ENCODE data around the gene ANKRD60.

The ANKRD60 gene

GRCh38 chr20:58194175-58194791 lies 34.2 kb downstream of the ANKRD60 start:
- DNase-seq (ENCODE audit: low read depth, low spot score) = no peak

DNA sequence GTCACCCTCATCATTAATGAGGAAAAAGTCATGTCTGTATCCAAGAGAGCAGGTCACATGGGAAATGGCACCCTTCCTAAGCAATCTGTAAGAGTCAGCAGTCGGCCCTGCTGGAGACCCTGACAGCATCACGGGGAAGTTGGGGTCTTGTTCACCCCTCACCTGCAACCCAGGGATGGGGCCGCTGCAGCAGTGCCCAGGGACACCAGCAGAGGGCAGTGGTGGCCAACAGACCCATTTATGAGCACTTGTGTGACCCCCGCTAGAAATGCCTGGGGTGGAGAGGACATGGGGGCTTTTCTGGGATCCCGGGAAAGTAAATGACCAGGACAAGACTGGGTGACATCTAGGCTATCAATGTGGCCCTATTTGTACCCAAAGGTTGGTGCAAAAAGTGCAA lies 35.9 kb downstream of the ANKRD60 start:
- no peak for DNase-seq (ENCODE audit: low read depth, low spot score)

GRCh38 chr20:58192065-58192464 lies 36.4 kb downstream of the ANKRD60 start:
- no peak for DNase-seq (ENCODE audit: low read depth, low spot score)

DNA sequence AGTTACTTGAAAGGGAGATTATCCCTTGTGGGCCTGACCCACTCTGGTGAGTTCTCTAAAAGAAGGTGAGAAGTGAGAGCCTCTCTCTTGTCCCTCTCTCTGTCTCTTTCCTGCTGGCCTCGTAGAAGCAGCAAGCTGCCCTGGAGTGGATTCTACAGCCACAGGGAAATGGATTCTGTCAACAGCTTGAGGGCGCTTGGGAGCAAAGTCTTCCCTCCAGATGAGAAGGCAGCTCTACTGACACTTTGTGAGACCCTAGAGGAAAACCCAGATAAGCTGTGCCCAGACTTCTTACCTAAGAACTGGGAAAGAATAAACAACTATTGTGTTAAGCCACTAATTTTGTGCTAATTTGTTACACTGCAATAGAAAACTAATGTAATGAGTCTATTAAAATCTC lies 39.9 kb downstream of the ANKRD60 start:
- no peak for DNase-seq (ENCODE audit: low read depth, low spot score)

DNA sequence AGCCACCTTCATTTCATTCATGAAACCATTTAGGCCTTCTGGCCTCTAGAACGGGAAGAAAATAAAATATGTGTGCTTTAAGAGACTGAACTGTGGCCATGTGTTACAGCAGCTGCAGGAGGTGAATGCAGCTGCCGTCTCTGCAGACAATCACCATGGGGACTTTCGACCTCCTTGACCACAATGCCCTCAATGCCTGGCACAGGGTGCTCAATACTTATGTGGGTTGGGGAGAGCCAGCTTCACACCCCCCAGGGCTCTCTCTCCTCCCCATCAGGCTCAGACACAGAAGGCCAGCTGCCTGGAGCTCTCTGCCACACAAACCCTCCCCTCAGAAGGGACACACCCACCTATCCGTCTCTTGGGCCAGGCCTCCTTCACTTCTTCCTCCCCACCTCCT lies 43.5 kb downstream of the ANKRD60 start:
- DNase-seq (ENCODE audit: low read depth, low spot score) = no peak

- DNase-seq (ENCODE audit: low read depth, low spot score) = no peak
These were observed 44.4 kb downstream of the ANKRD60 start for GRCh38 chr20:58184063-58184462.

DNA sequence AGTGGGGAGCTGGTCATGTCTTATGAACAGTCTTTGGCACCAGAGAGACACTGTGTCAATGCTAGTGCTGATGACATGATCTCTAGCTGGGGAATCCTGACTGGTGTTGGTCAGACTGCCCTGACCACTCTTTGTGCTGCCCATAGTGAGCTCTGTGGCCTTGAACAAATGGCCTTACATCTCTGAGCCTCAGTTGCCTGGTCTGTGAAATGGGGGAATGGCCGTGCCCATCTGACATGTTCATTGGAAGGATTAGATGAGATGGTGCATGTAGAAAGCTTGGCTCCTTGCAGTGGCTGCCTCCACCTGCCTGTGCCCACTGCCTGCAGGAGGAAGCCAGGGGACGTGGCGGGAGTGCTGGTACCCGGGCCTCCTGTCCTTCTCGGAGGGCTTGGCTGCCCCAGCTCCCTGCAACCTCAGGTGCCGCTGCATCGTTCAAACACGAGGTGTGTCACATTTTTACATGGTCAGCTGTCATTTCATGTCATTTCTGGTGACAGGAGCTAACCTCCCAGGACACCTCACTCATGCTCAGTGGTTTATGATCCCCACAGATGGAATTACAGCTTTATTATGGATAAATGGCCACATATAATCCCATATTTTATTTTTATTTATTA lies 45.8 kb downstream of the ANKRD60 start:
- no peak for DNase-seq (ENCODE audit: low read depth, low spot score)

DNA sequence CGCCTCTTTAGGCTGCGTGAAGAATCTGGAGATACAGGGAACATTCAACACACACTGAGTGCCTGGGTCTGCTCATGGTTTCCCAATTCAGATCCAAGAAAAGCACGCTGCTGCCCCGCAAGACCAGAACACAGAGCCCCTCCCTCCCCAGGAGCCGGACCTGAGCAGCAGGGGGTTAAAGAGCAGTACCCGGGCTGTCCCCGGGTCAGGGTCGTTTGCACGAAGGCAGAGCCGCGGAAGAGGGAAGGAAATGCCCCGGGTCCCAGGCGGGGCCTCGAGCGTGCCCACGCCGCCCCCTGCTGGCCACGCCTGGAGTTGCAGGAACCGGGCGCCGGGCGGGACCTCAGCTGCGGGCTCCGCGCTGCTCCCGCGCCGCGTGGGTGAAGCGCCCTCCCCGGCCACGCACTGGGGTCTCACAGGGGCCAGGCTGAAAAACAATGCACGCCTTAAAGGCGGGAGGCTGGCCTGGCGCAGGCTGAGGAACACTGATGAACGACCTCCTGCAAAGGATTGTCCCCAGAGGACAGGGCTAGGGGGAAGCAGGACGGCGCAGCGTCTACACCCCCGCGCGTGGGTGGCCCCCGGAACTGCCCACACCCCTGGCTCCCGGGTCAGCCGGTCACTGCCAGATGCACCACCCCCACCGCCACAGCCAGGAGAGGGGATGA lies 48.9 kb downstream of the ANKRD60 start:
- DNase-seq (ENCODE audit: low read depth, low spot score) = no peak

- DNase-seq (ENCODE audit: low read depth, low spot score) = no peak
These were observed 49.4 kb downstream of the ANKRD60 start for GRCh38 chr20:58179083-58179431.

GRCh38 chr20:58177799-58178198 lies 50.7 kb downstream of the ANKRD60 start:
- DNase-seq (ENCODE audit: low read depth, low spot score) = no peak

DNA sequence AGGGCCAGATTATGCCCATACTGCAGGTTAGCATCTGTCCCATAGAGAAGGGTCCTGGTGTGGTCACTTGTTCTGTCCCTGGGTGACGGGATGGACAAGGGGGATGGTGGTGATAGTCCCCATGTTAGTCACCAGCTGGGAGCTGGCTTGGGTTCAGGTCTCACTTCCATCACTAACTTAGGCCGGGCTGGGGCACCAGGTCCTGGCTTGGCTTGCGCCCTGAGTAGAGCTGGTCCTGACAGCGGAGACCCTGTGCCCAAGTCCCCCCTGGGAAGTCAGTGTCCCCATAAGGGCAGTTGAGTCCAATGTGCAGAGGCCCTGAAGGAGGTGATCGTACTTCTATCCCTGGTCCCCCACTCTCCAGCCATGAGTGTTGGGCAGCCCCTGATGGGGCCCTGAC lies 52.6 kb downstream of the ANKRD60 start:
- no peak for DNase-seq (ENCODE audit: low read depth, low spot score)

GRCh38 chr20:58175425-58175824 lies 53.0 kb downstream of the ANKRD60 start:
- DNase-seq (ENCODE audit: low read depth, low spot score) = no peak

- no peak for DNase-seq (ENCODE audit: low read depth, low spot score)
These were observed 53.7 kb downstream of the ANKRD60 start for GRCh38 chr20:58174708-58175280.

GRCh38 chr20:58173930-58174707 lies 54.3 kb downstream of the ANKRD60 start:
- no peak for DNase-seq (ENCODE audit: low read depth, low spot score)

- no peak for DNase-seq (ENCODE audit: low read depth, low spot score)
These were observed 55.4 kb downstream of the ANKRD60 start for GRCh38 chr20:58173091-58173490.

DNA sequence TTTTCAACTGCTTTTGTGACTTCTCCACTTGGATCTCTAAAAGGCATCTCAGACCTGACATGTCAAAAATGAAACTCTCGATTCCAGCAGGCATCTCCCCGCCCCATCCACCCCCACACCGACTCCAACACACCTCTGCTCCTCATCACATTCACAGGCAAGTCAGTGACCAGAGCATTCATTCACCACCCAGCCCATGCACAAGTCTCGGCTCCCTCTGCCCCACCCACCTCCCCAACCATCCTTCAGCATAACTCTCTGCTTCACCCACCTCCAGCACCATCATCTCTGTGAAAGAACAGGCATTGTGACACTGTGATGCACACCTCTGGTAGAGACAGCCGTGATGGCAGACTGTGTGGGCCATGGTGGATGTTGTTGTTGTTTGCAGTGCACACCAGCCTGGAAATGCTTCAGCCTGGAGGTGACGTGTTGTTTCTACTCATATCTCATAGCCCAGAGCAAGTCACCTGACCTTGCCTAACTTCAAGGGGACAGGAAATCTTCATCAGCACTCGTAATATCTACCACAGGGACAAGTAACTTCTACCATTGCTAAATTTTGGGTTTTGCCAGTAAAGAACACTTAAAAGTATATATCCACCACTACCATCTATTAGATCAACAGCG lies 56.5 kb downstream of the ANKRD60 start:
- DNase-seq (ENCODE audit: low read depth, low spot score) = no peak

GRCh38 chr20:58169450-58169849 lies 59.0 kb downstream of the ANKRD60 start:
- DNase-seq (ENCODE audit: low read depth, low spot score) = no peak

DNA sequence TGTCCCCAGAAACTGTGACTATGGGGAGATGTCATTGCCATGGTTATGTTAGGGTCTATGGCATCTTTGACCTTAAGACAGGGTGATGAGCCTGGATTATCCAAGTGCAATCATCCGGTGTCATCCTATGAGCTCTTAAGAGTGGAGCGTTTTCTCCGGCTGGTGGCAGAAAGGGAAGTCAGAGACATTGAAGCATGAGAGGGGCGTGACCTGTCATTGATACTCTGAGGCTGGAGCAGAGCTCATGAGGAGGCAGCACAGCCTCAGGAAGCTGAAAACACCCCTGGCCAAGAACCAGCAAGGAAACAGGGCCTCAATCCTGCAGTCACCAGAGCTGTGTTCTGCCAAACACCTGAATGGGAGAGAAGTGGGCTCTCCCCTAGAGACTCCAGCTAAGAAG lies 59.6 kb downstream of the ANKRD60 start:
- DNase-seq (ENCODE audit: low read depth, low spot score) = no peak

GRCh38 chr20:58167759-58168158 lies 60.7 kb downstream of the ANKRD60 start:
- no peak for DNase-seq (ENCODE audit: low read depth, low spot score)

Data from iPS DF 19.7 (cell line).